IMR-90 (cell line): ENCODE results near the gene ECT2. TPM values are rescaled to one million over a fixed set of nuclear protein-coding genes. Genes with fewer than 3 reads are reported as not detected.
A peak's percentile ranks its signal among the peaks of the same experiment; 100 is the strongest.

Experiments used
- ATAC-seq: fragments of 200-7000 bp; cut with Tn5 transposase; 2 replicates; pipeline ENCODE4 v1.9.1; 2020; ENCODE audit warnings: low read depth, mild to moderate bottlenecking, moderate library complexity
- BruUV-seq: library from RNA; stranded (reverse); fragments of 400-500 nt; replicated peaks from 2 replicates; lab custom pipeline; 2021; lab: Mats Ljungman, UMichigan
- CTCF ChIA-PET: fragments of 300-600 bp; formaldehyde crosslinking; extraction: SDS; loops from one replicate; lab custom pipeline; 2021; ENCODE audit warnings: antibody characterized with exemption; lab: Yijun Ruan, JAX
- POLR2A ChIA-PET: fragments of 300-600 bp; sonication (Branson Sonifier 250); formaldehyde crosslinking; loops from one replicate; lab custom pipeline; 2022; ENCODE audit warnings: antibody characterized with exemption; ENCODE audit not compliant: unreplicated experiment; lab: Charles Lee
- DNase-seq: peaks from one replicate; pipeline ENCODE4 v3.0.0; 2013
- H2AFZ ChIP-seq: replicated peaks from 2 replicates; pipeline ENCODE3; 2013; ENCODE audit warnings: low read length, mild to moderate bottlenecking; ENCODE audit not compliant: poor library complexity
- H2AK5ac ChIP-seq: 2 replicates; pipeline ENCODE4 v1.6.1; 2013; ENCODE audit warnings: low read depth, low read length, inconsistent platforms
- H2AK9ac ChIP-seq: replicated peaks from 2 replicates; pipeline ENCODE3; 2013; ENCODE audit warnings: mild to moderate bottlenecking, low read depth, low read length, moderate library complexity; ENCODE audit not compliant: poor library complexity
- H2BK120ac ChIP-seq: 2 replicates; pipeline ENCODE4 v1.6.1; 2013; ENCODE audit warnings: low read depth, low read length, inconsistent platforms
- H2BK15ac ChIP-seq: 3 replicates; pipeline ENCODE4 v1.6.1; 2013; ENCODE audit warnings: low read depth, low read length, inconsistent platforms
- H2BK20ac ChIP-seq: 2 replicates; pipeline ENCODE4 v1.6.1; 2013; ENCODE audit warnings: low read depth, mild to moderate bottlenecking, inconsistent platforms, low read length, moderate library complexity
- H2BK5ac ChIP-seq: 2 replicates; pipeline ENCODE4 v1.6.1; 2013; ENCODE audit warnings: mild to moderate bottlenecking, low read depth, low read length, inconsistent platforms; ENCODE audit not compliant: poor library complexity, severe bottlenecking
- H3K14ac ChIP-seq: replicated peaks from 2 replicates; pipeline ENCODE4 v1.6.1; 2013; ENCODE audit warnings: low read depth, low read length, inconsistent platforms
- H3K18ac ChIP-seq: 2 replicates; pipeline ENCODE4 v1.6.1; 2013; ENCODE audit warnings: low read depth, low read length, control low read depth
- H3K23ac ChIP-seq: 2 replicates; pipeline ENCODE4 v1.6.1; 2013; ENCODE audit warnings: low read depth, low read length, inconsistent platforms
- H3K27ac ChIP-seq: 2 replicates; pipeline ENCODE4 v1.5.1; 2013; ENCODE audit warnings: mild to moderate bottlenecking, control low read depth, low read length; ENCODE audit not compliant: insufficient read depth
- H3K27me3 ChIP-seq: 2 replicates; pipeline ENCODE4 v1.6.1; 2013; ENCODE audit warnings: low read length; ENCODE audit not compliant: control insufficient read depth, insufficient read depth
- H3K36me3 ChIP-seq: 2 replicates; pipeline ENCODE4 v1.6.1; 2013; ENCODE audit warnings: low read length, mixed read lengths; ENCODE audit not compliant: control insufficient read depth, insufficient read depth
- H3K4ac ChIP-seq: 2 replicates; pipeline ENCODE4 v1.6.1; 2013; ENCODE audit warnings: low read depth, low read length, inconsistent platforms
- H3K4me1 ChIP-seq: 2 replicates; pipeline ENCODE4 v1.6.1; 2013; ENCODE audit warnings: low read length, mixed read lengths; ENCODE audit not compliant: control insufficient read depth, insufficient read depth
- H3K4me2 ChIP-seq: 2 replicates; pipeline ENCODE4 v1.6.1; 2013; ENCODE audit warnings: low read depth, mild to moderate bottlenecking, control low read depth, low read length, moderate library complexity
- H3K4me3 ChIP-seq: 2 replicates; pipeline ENCODE4 v1.5.1; 2013; ENCODE audit warnings: low read depth, mild to moderate bottlenecking, control low read depth, low read length, moderate library complexity; ENCODE audit not compliant: insufficient read depth
- H3K56ac ChIP-seq: 2 replicates; pipeline ENCODE4 v1.6.1; 2013; ENCODE audit warnings: low read length, inconsistent platforms; ENCODE audit not compliant: insufficient read depth; ENCODE audit errors: extremely low read depth
- H3K79me1 ChIP-seq, 2 experiments: 2 replicates each; pipeline ENCODE4 v1.6.1; 2013; ENCODE audit warnings: low read length in 2 of 2, inconsistent platforms in 1 of 2, low read depth in 1 of 2
- H3K9ac ChIP-seq: 2 replicates; pipeline ENCODE4 v1.6.1; 2013; ENCODE audit warnings: low read depth, low read length, control low read depth
- H3K9me1 ChIP-seq: 2 replicates; pipeline ENCODE4 v1.6.1; 2013; ENCODE audit warnings: low read length, inconsistent platforms; ENCODE audit not compliant: insufficient read depth
- H3K9me3 ChIP-seq: 2 replicates; pipeline ENCODE4 v1.6.1; 2013; ENCODE audit warnings: low read length; ENCODE audit not compliant: control insufficient read depth, insufficient read depth
- H4K20me1 ChIP-seq: 2 replicates; pipeline ENCODE4 v1.6.1; 2013; ENCODE audit warnings: low read length, inconsistent platforms; ENCODE audit not compliant: insufficient read depth
- H4K5ac ChIP-seq: 2 replicates; pipeline ENCODE4 v1.6.1; 2013; ENCODE audit warnings: mild to moderate bottlenecking, low read depth, low read length, control low read depth
- H4K8ac ChIP-seq, 2 experiments: 2 replicates each; pipeline ENCODE4 v1.6.1; 2013; ENCODE audit warnings: low read depth in 2 of 2, low read length in 2 of 2, control low read depth in 1 of 2, inconsistent platforms in 1 of 2
- H4K91ac ChIP-seq: 2 replicates; pipeline ENCODE4 v1.6.1; 2013; ENCODE audit warnings: low read depth, low read length, inconsistent platforms; ENCODE audit not compliant: insufficient read depth
- BHLHE40 ChIP-seq: fragments of 150-350 bp; IDR thresholded peaks from 2 replicates; pipeline ENCODE4 v1.6.1; 2016; ENCODE audit warnings: mild to moderate bottlenecking, low read depth, low read length
- CEBPB ChIP-seq: IDR thresholded peaks from 2 replicates; pipeline ENCODE4 v1.6.1; 2012; ENCODE audit warnings: low read depth, low read length, improper control_type of control experiment
- CHD1 ChIP-seq: IDR thresholded peaks from 2 replicates; pipeline ENCODE4 v1.6.1; 2012; ENCODE audit warnings: low read depth, low read length, improper control_type of control experiment
- CTCF ChIP-seq: conservative IDR thresholded peaks from 2 replicates; pipeline ENCODE4 v1.5.1; 2012; ENCODE audit warnings: mild to moderate bottlenecking, low read depth, low read length, improper control_type of control experiment
- FOS ChIP-seq: fragments of 150-350 bp; IDR thresholded peaks from 2 replicates; pipeline ENCODE4 v1.6.1; 2016; ENCODE audit warnings: low read depth, low read length
- MAFK ChIP-seq: IDR thresholded peaks from 2 replicates; pipeline ENCODE4 v1.6.1; 2012; ENCODE audit warnings: low read depth, low read length, improper control_type of control experiment
- MAZ ChIP-seq: IDR thresholded peaks from 2 replicates; pipeline ENCODE4 v1.6.1; 2012; ENCODE audit warnings: low read depth, mild to moderate bottlenecking, low read length, improper control_type of control experiment, moderate library complexity, borderline replicate concordance
- MXI1 ChIP-seq: IDR thresholded peaks from 2 replicates; pipeline ENCODE4 v1.6.1; 2012; ENCODE audit warnings: low read depth, mild to moderate bottlenecking, low read length, moderate library complexity, borderline replicate concordance
- NFE2L2 ChIP-seq: fragments of 150-350 bp; IDR thresholded peaks from 2 replicates; pipeline ENCODE4 v1.6.1; 2016; ENCODE audit warnings: low read depth, mild to moderate bottlenecking, low read length
- POLR2A ChIP-seq: IDR thresholded peaks from 2 replicates; pipeline ENCODE4 v1.6.1; 2012; ENCODE audit warnings: mild to moderate bottlenecking, low read depth, low read length
- RAD21 ChIP-seq: IDR thresholded peaks from 2 replicates; pipeline ENCODE4 v1.6.1; 2012; ENCODE audit warnings: low read length, improper control_type of control experiment
- RCOR1 ChIP-seq: IDR thresholded peaks from 2 replicates; pipeline ENCODE4 v1.6.1; 2012; ENCODE audit warnings: mild to moderate bottlenecking, low read length, improper control_type of control experiment; ENCODE audit not compliant: insufficient replicate concordance
- RFX5 ChIP-seq: IDR thresholded peaks from 2 replicates; pipeline ENCODE4 v1.8.0; 2012; ENCODE audit warnings: low read depth, mild to moderate bottlenecking, low read length, moderate library complexity
- SMC3 ChIP-seq: fragments of 150-350 bp; IDR thresholded peaks from 2 replicates; pipeline ENCODE4 v1.6.1; 2016; ENCODE audit warnings: low read depth, mild to moderate bottlenecking, antibody characterized with exemption, low read length, moderate library complexity
- USF2 ChIP-seq: fragments of 150-350 bp; IDR thresholded peaks from 2 replicates; pipeline ENCODE4 v1.6.1; 2017; ENCODE audit warnings: mild to moderate bottlenecking, antibody characterized with exemption, low read length, low read depth
- WGBS, 2 experiments: methylation state at CpG; one replicate each; pipeline versions ENCODE4 v1.1.5 to v1.1.7; 2013; ENCODE audit warnings: missing lambda C conversion rate in 2 of 2; ENCODE audit not compliant: insufficient read length in 1 of 2; ENCODE audit errors: extremely low coverage in 2 of 2; 5-methylcytosine and 5-hydroxymethylcytosine counted together
- dilution Hi-C: fragments of 300-500 bp; cut with HindIII; formaldehyde crosslinking; loops from one replicate; pipeline ENCODE4 v1.14.3; 2018; ENCODE audit warnings: low sequenced_read_pairs; ENCODE audit not compliant: unreplicated experiment
- in situ Hi-C: fragments of 300-500 bp; cut with MboI; formaldehyde crosslinking; loops from 3 replicates; pipeline ENCODE4 v1.14.3; 2019; ENCODE audit warnings: low sequenced_read_pairs, inconsistent platforms, mixed read lengths
- intact Hi-C: fragments of 100-400 bp; cut with micrococcal nuclease; formaldehyde crosslinking; loops from 2 replicates; pipeline ENCODE4 v1.10.0; 2022
- polyA plus RNA-seq, 3 experiments: library from polyadenylated mRNA; depleted of rRNA; stranded (reverse); fragments of >200 nt; gene quantifications; 2 replicates each; pipeline ENCODE4 v1.2.3, GENCODE V29; 2012; ENCODE audit warnings: low replicate concordance in 1 of 3
- total RNA-seq: library from RNA; depleted of rRNA; stranded (reverse); fragments of >200 nt; gene quantifications from 2 replicates; pipeline ENCODE4 v1.2.3, GENCODE V29; 2012
- TF ChIP-seq, protein P1 (sequence below): fragments of 150-350 bp; IDR thresholded peaks from 2 replicates; pipeline ENCODE4 v1.6.1; 2016; ENCODE audit warnings: low read depth, mild to moderate bottlenecking, low read length, moderate library complexity, borderline replicate concordance

ECT2 gene
- total and polyA plus RNA-seq, 2 of the 4 experiments (the other 2 are of a cell fraction): 18.1 to 37.8 TPM

- DNase-seq (peak; percentile 86), ATAC-seq (no peak)
- H2AK9ac ChIP-seq: no peak overlapping the region
- H3K27ac ChIP-seq: no peak overlapping the region
- peaks cover 20 to 57% of the 10 kb centered on the region in 2 experiments for H3K79me1 ChIP-seq
- H2BK120ac ChIP-seq: no peak overlapping the region
- no peak overlapping the region for H3K18ac ChIP-seq
- no peak overlapping the region for H3K9ac ChIP-seq
- ChIA-PET POLR2A (no interaction called here), CTCF (no interaction called here)
- H3K14ac ChIP-seq: no peak overlapping the region
- no peaks in the 10 kb centered on the region for H3K36me3 ChIP-seq
- no peaks in the 10 kb centered on the region for H3K9me3 ChIP-seq
- no peak overlapping the region for H2AK5ac ChIP-seq
- peaks cover 10% of the 10 kb centered on the region for H3K4me1 ChIP-seq
- H2BK5ac ChIP-seq: peak overlapping the region; percentile 38
- H4K20me1 ChIP-seq: no peaks in the 10 kb centered on the region; the same call in 1 of the 2 replicates
- H2BK15ac ChIP-seq: no peak overlapping the region
- no peak overlapping the region for H4K5ac ChIP-seq
- dilution Hi-C loops: no loop called here
- H3K4me2 ChIP-seq: no peak overlapping the region
- no CpG with 5 or more reads among the region's 1 CpG for WGBS, 2 experiments
- H2AFZ ChIP-seq: no peak overlapping the region
- H3K9me1 ChIP-seq: peaks cover 7% of the 10 kb centered on the region; the same call in 1 of the 2 replicates
- intact Hi-C loops: no loop called here
- no peak overlapping the region for H2BK20ac ChIP-seq
- TF ChIP-seq CEBPB: peak; percentile 66
- TF ChIP-seq, protein P1, sequence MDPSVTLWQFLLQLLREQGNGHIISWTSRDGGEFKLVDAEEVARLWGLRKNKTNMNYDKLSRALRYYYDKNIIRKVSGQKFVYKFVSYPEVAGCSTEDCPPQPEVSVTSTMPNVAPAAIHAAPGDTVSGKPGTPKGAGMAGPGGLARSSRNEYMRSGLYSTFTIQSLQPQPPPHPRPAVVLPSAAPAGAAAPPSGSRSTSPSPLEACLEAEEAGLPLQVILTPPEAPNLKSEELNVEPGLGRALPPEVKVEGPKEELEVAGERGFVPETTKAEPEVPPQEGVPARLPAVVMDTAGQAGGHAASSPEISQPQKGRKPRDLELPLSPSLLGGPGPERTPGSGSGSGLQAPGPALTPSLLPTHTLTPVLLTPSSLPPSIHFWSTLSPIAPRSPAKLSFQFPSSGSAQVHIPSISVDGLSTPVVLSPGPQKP: no peak
- no peak for TF ChIP-seq USF2
- no peak for TF ChIP-seq BHLHE40
- TF ChIP-seq SMC3: no peak
- TF ChIP-seq FOS: peak; percentile 48
- no peak for TF ChIP-seq RFX5
- no peak for TF ChIP-seq MAZ
- no peak for TF ChIP-seq CHD1
- no peak for TF ChIP-seq RAD21
- TF ChIP-seq NFE2L2: no peak
- no peak for TF ChIP-seq POLR2A
- TF ChIP-seq RCOR1: no peak
- no peak for TF ChIP-seq CTCF
- no peak for TF ChIP-seq MXI1
- 0 out of 2 replicates have a peak, but pooled peaks have one; percentile 13 for TF ChIP-seq MAFK
- H3K4me3 ChIP-seq: no peak overlapping the region
- H3K4ac ChIP-seq: no peak overlapping the region
- H4K91ac ChIP-seq: no peak overlapping the region
- BruUV-seq: no TSS peak
- no peak overlapping the region for H4K8ac ChIP-seq
- in situ Hi-C loops: no loop called here
- no peak overlapping the region for H3K56ac ChIP-seq
- H3K23ac ChIP-seq: no peak overlapping the region; the same call in 1 of the 2 replicates
- H3K27me3 ChIP-seq: no peaks in the 10 kb centered on the region
Observed at GRCh38 chr3:172707967-172708366, 42.6 kb upstream of the ECT2 start.
